HG03064 (cell line): ENCODE results near the gene SIN3B.
"Not testable (repeated sequence)": the region's sequence is repeated elsewhere in the genome, so short reads cannot be mapped to it uniquely, and the experiment has no call there.

Experiments used
- ATAC-seq: cut with Tn5 transposase; IDR thresholded peaks from one replicate; pipeline ENCODE4 v1.9.1; 2021; ENCODE audit warnings: low read depth; ENCODE audit not compliant: unreplicated experiment

The SIN3B gene, protein sequence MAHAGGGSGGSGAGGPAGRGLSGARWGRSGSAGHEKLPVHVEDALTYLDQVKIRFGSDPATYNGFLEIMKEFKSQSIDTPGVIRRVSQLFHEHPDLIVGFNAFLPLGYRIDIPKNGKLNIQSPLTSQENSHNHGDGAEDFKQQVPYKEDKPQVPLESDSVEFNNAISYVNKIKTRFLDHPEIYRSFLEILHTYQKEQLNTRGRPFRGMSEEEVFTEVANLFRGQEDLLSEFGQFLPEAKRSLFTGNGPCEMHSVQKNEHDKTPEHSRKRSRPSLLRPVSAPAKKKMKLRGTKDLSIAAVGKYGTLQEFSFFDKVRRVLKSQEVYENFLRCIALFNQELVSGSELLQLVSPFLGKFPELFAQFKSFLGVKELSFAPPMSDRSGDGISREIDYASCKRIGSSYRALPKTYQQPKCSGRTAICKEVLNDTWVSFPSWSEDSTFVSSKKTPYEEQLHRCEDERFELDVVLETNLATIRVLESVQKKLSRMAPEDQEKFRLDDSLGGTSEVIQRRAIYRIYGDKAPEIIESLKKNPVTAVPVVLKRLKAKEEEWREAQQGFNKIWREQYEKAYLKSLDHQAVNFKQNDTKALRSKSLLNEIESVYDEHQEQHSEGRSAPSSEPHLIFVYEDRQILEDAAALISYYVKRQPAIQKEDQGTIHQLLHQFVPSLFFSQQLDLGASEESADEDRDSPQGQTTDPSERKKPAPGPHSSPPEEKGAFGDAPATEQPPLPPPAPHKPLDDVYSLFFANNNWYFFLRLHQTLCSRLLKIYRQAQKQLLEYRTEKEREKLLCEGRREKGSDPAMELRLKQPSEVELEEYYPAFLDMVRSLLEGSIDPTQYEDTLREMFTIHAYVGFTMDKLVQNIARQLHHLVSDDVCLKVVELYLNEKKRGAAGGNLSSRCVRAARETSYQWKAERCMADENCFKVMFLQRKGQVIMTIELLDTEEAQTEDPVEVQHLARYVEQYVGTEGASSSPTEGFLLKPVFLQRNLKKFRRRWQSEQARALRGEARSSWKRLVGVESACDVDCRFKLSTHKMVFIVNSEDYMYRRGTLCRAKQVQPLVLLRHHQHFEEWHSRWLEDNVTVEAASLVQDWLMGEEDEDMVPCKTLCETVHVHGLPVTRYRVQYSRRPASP

DNA sequence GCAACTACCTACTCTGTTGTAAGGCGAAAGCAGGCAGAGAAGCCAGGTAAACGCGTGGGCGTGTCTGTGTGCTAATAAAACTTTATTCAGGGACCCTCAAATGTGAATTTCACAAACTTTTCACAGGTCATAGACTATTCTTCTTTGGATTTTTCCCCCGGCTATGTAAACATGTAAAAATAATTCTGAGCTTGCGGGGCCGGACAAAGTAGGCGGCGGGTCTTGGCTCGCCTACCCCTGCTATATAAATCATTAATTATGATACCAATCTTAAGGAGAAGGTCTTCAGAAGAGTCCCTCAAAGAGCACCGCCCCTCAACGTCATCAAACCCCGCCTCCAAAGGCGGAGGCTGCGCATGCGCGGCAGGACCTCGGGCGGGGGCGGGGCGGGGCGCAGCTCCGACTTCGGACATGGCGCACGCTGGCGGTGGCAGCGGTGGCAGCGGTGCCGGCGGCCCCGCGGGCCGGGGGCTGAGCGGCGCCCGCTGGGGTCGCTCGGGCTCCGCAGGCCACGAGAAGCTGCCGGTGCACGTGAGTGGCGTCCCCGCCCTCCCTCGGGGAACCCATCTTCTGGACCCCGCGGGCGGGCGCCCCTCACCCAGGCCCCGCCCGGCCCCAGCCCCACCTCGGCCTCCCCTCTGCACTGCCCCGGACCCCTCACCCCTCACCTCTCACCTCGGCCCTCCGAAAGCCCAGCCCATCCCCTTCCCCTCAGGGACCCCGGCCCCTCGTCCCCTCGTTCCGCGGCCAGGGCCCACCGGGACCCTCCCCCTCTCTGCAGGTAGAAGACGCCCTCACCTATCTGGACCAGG is at the start of gene SIN3B:
TSS of gene SIN3B (plus strand) at position 389 of the 812 bp plus-strand sequence. CDS start at position 412, 23 bp downstream.
- no peak for ATAC-seq

DNA sequence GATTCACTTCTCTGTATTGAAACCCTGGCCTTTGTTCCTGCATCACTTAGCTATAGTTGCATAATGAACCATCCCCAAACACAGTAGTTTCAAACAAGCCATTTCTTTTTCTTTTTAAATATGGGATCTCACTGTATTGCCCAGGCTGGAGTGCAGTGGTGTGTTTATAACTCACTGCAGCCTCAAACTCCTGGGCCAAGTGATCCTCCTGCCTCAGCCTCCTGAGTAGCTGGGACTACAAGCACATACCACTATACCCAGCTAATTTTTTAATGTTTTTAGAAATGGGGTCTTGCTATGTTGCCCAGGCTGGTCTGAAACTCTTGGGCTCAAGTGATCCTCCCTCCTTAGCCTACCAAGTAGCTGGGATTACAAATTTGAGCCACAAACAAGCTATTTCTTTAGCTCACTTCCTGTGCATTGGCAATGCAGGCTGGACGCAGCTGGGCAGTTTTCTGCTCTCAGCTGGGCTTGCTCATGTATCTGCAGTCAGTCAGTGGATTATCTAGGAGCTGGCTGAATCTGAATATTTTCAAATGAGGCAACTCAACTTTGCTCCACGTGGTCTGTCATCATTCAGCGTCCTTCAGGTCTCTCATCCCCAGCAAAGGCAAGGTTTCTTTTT is 49.5 kb upstream of the SIN3B start:
- ATAC-seq, result no peak

DNA sequence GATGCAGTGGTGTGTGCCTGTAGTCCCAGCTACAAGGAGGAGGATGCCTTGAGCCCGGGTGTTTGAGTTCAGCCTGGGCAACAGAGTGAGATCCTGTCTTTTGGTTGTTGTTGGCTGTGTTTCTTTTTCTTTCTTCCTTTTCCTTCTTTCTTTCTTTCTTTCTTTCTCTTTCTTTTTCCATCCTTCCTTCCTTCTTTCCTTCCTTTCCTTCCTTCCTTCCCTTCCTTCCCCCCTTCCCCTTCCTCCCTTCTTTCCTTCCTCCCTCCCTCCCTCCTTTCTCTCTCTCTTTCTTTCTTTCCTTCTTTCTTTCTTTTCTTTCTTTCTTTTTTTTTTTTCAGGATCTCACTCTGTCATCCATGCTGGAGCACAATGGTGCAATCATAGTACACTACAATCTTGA is 46.5 kb upstream of the SIN3B start:
- ATAC-seq, result no peak

DNA sequence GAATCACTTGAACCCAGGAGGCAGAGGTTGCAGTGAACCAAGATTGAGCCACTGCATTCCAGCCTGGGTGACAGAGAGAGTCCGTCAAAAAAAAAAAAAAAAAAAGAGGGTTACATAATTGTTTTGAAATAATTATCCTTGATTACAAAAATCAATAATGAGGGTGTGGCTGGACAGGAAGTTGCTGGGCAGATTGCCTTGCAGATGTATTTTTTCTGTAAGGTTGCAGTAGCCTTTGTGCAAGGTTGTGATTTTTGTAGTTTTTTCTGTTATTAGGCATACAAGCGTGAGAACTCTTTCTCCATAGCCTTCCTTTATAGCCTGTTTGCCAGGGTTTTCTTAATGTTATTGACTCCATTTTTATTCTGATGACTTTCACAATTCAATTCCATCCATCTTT is 40.7 kb upstream of the SIN3B start:
- no peak for ATAC-seq

DNA sequence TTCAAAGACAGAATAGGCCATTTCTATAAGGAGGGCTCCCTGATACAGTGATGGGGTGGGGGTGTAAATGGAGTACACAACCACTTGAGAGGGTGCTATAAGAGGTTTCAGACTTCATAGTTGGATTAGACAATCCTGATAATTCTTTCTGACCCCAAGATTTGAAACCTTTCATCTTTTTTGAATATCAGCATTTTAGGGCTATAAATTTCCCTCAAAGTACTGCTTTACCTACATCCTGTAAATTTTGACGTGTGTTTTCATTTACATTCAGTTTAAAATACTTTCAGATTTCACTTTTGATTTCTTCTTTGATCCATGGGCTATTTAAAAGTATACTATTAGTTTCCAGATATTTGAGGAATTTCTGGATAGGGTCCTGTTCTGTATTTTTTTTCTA is 40.0 kb upstream of the SIN3B start:
- ATAC-seq, result no peak

DNA sequence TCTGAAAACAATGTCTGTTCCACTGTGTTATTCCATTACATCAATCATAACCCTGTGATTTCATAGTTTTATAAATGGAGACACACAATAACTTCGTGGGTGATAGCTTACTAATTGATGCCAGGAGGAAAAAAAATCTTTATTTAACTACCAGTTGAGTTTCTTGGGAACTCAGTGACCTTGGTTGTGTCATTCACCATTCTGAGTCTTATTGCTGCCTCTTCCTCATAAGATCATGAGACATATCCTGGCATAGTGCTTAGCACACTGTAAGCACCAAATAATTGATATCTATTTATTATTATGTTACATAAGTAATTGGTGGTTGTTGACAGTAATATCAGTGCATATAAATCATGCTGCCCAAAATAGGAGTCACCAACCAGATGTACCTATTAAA is 39.1 kb upstream of the SIN3B start:
- no peak for ATAC-seq

DNA sequence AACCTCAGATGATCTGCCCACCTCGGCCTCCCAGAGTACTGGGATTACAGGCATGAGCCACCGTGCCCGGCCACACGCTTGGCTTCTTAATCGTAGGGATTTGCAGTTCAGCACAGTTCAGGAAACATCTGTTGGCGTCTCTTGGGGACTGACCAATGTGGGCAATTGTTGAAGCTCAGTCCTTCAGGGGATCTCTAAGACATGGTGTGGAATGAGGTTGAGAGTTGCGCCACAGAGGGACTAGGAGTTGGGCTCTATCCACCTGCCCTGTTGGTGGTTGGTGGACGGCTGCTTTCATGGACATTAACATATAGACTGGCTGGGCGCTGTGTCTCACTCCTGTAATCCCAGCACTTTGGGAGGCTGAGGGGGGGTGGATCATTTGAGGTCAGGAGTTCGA is 37.3 kb upstream of the SIN3B start:
- no peak for ATAC-seq

DNA sequence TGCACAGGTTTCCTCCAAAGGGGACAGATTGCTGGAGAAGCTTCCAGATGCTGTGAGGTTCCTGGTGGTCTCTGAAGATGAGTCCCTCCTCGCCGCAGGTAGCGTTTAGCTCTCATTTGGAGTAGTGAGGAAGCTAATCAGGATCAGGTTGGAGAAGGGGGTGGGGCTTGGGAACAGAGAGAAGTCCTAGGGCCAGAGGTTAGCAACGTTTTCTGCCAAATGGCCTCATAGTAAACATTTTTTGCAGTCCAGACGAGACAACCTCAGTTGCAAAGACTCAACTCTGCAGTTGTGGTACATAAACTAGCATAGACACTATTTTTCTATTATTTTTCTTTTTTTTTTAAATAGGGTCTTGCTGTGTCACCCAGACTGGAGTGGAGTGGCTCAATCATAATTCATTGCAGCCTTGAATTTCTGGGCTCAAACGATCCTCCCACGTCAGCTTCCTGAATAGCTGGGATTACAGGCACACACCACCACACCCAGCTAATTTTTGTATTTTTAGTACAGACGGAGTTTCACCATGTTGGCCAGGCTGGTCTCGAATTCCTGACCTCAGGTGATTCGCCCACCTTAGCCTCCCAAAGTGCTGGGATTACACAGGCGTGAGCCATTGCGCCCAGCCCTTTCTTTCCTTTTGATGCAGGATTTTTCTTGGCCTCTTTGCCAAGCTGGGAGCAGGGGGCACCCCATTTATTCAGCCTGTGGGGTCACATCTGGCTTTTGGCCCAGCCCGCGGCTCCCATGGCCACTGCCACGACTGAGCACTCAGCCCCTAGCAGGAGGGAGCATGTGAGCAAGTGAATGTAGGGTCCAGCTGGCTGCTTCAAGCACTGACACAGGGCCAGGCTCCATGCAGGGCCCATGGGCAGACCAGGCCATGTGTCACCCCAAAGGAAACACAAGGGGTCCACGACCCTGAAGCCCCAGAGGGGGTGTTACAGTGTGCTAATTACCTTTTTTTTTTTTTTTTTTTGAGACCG is 34.4 kb upstream of the SIN3B start:
- ATAC-seq, result no peak

DNA sequence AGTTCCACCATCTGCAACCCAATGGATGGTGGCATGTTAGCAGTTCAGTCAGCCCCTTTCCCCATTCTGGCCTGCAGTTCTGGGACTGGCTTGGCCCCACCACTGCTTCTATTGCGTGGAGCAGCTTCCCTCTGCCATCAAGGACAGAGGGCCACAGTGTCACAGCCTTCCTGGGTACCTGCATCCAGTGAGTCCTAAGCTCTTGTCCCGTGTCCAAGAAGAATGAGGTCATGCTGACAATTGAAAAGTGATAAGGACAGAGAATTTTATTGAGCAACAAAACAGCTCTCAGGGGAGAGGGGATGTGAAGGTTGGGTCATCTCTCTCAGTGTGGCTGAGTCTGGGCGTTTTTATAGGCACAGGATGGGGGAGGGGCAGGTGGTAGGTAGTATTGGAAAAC is 33.5 kb upstream of the SIN3B start:
- ATAC-seq, result no peak

DNA sequence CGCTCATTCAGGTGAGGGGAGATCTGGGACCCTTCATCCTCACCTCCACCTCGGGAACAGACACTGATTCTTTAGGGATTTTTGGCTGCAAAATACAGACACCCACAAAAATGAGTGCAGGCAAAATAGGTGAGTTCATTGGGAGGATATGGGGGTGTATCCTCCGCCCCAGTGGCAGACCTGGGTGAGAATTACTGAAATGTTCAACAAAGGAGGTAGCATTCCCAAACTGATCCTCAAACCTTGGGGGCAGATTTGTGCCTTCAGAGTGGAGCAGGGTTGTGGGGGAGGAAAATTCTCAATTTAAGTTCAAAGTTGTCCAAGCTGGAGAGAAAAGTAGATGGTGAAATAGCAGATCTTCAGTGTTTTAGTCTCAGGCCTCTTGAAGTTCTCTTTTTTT is 31.3 kb upstream of the SIN3B start:
- no peak for ATAC-seq

DNA sequence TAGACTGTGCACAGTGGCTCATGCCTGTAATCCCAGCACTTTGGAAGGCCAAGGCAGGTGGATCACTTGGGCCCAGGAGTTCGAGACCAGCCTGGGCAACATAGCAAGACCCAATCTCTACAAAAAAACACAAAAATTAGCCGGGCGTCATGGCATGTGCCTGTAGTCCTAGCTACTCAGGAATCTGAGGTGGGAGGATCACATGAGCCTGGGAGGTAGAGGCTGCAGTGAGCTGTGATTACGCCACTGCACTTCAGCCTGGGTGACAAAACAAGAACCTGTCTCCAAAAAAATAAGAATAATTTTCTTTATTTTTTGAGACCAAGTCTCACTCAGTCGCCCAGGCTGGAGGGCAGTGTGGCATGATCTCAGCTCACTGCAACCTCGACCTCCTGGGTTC is 30.9 kb upstream of the SIN3B start:
- ATAC-seq, result not testable (repeated sequence)

DNA sequence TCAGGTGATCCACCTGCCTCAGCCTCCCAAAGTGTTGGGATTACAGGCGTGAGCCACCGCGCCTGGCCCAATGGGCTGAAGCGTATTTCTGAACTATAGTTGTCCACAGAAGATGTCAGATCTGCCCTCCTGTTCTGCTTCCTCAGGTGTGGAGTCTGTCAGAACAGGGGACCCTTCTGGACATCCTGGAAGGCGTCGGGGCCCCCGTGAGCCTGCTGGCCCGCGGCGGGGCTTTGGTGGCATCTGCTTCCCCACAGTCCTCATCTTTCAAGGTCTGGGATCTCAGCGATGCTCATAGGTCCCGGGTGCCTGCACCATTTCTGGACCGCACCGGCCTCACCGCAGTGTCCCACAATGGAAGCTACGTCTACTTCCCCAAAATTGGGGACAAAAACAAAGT is 29.5 kb upstream of the SIN3B start:
- ATAC-seq, result no peak

DNA sequence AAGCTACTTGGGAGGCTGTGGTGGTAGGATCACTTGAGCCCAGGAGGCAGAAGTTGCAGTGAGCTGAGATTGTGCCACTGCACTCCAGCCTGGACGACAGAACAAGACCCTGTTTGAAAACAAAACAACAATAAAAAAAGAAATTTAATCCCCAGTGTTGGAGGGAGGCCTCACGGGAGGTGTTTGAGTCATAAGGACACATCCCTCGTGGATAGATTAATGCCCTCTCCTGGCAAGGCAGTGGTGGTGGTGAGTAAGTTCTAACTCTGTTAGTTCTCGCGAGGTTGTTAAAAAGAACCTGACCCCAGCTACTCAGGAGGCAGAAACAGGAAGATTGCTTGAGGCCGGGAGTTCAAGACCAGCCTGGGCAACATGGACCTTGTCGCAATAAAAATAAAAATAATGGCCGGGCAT is 27.6 kb upstream of the SIN3B start:
- ATAC-seq, result no peak

DNA sequence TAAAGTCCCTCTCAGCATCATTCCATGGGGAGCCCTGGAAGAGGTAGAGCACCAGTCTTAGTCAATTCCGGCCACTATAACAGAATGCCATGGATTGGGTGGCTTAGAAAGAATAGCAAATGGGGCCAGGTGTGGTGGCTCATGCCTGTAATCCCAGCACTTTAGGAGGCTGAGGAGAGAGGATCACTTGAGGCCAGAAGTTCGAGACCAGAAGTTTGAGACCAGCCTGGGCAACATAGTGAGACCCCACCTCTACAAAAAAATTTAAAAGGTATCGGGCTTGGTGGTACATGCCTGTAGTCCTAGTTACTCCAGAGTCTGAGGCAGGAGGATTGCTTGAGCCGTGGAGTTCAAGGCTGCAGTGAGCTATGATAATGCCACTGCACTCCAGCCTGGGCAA is 25.0 kb upstream of the SIN3B start:
- no peak for ATAC-seq

DNA sequence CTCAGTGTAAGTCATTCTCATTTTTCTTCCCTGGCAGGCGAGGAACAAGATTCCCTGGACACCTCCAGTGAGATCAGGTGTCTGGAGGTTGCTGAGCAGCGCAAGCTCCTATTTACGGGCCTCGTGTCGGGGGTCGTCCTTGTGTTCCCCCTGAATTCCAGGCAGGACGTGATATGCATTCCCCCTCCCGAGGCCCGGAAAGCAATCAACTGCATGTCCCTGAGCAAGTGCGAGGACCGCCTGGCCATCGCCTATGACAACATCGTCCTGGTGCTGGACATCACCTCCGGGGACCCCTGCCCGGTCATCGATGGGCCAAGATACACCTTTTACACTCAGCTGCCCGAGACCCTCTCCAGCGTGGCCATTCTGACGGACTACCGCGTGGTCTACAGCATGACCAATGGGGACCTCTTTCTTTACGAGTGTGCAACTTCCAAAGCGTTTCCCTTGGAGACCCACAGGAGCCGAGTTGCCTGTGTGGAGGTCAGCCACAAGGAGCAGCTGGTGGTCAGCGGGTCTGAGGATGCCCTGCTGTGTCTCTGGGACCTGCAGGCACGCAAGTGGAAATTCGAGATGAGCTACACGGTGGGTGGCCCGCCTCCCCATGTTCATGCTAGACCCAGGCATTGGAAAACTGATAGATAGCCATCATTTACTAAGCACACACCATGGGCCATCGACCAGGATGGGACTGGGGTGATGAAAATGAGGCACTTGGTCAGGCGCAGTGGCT is 21.5 kb upstream of the SIN3B start:
- no peak for ATAC-seq

DNA sequence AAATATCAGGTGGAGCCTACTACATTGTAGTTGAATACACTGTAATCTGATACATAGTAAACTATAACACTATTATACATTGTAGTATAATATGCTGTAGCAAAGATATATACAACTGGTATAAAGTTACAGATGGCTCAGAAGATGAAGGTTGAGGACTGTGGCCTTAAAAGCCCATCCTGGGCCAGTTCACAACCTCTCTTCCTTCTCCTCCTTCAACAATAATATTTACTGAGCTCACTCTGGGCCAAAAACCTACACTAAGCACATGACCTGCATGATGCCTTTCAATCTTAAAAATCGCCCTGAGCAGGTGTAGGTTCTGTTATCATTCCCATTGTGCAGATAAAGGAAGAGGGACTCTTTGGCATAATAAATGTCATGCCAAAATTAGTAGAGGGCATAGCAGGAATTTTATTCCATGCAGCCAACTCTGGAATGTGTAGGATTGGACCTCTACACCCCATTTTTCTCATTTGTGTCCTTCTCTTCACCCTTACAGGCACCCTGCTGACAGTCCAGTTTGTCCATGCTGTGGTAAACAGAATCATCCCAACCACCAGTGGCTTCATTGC is 14.6 kb upstream of the SIN3B start:
- no peak for ATAC-seq

DNA sequence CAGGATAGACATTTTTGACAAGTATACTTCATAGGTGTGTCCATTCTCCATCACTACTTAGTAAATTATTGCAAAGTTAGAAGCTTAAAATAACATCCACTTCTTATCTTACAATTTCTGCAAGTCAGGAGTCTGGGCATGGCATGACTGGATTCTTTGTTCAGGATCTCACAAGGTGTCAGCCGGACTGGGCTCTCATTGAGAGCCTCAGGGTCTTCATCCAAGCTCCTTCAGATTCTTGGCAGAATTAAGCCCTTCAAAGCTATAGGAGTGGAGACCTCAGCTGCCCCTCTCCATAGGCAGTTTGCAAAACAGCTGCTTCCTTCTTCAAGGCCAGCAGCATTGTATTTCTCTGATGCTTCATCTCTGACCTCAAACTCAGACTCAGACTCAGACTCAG is 9.1 kb upstream of the SIN3B start:
- no peak for ATAC-seq

DNA sequence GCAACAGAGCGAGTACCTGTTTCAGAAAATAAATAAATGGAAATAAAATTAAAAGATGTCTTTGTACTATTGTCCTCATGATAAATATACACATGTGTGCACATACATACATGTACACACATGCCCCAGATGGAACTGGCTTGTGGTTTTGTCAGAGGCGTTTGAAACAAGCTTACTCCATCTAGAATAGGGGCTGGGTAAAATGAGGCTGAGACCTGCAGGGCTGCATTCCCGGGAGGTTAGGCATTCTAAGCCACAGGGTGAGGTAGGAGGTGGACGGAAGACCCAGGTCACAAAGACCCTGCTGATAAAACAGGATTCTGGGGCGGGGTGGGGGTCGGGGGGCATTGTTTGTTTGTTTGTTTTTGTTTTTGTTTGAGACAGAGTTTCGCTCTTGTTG is 8.1 kb upstream of the SIN3B start:
- ATAC-seq, result no peak
